ENCODE results near the gene TMEM91. TPM values are rescaled to one million over a fixed set of nuclear protein-coding genes. Genes with fewer than 3 reads are reported as not detected.

Gene TMEM91
- total and polyA plus RNA-seq, 2 of the 13 experiments (the other 11 are each of a cell fraction or from before 2014, with no cell fraction given) = 6.3 to 10.3 TPM

- TF ChIP-seq TIGD3 (CRISPR knock-in tag; IDR thresholded peaks at IDR 0.05; ENCODE audit: borderline replicate concordance) (no peak), SALL1 (CRISPR knock-in tag; IDR thresholded peaks at IDR 0.05) (no peak), JUNB (CRISPR knock-in tag; IDR thresholded peaks at IDR 0.05; ENCODE audit: borderline replicate concordance) (no peak), NCOA1 (CRISPR knock-in tag; IDR thresholded peaks at IDR 0.05) (no peak), NR3C1 (CRISPR knock-in tag; IDR thresholded peaks at IDR 0.05) (no peak)
- TF ChIP-seq, protein P1, sequence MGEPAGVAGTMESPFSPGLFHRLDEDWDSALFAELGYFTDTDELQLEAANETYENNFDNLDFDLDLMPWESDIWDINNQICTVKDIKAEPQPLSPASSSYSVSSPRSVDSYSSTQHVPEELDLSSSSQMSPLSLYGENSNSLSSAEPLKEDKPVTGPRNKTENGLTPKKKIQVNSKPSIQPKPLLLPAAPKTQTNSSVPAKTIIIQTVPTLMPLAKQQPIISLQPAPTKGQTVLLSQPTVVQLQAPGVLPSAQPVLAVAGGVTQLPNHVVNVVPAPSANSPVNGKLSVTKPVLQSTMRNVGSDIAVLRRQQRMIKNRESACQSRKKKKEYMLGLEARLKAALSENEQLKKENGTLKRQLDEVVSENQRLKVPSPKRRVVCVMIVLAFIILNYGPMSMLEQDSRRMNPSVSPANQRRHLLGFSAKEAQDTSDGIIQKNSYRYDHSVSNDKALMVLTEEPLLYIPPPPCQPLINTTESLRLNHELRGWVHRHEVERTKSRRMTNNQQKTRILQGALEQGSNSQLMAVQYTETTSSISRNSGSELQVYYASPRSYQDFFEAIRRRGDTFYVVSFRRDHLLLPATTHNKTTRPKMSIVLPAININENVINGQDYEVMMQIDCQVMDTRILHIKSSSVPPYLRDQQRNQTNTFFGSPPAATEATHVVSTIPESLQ (CRISPR knock-in tag; conservative IDR thresholded peaks at IDR 0.05) = no peak
- TF ChIP-seq, protein P2, sequence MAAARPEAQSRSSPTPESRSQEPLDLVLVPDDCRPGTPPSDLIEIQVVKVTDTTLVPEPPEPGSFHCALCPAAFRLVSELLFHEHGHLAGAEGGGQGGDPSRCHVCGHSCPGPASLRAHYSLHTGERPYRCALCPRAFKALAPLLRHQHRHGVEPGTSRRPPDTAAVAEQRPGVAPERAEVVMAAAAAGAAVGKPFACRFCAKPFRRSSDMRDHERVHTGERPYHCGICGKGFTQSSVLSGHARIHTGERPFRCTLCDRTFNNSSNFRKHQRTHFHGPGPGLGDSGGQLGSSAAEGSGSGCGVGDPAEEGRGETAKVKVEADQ (CRISPR knock-in tag; IDR thresholded peaks at IDR 0.05; ENCODE audit: borderline replicate concordance) = no peak
Observed at GRCh38 chr19:41403181-41403970, 27.0 kb downstream of the TMEM91 start (continued).

DNA sequence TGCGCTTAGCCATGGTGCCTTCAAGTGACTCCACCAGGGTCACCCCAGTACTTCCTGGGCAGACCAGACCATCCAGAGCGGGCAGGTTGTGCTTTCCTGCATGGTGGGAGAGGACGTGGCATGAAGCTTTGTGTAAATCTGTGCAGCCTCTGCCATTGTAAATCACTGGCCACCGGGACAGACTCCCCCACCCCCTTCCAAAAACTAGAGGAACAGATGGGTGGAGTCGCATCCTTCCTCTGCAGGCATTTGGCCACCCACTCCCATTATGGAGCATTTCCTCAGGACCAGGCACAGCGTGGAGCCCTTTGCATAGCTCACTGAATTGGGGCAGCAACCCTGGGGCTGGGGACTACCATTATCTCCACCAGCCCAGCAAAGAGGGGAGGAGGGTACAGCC is 29.4 kb downstream of the TMEM91 start:
- FAIRE-seq (no peak), DNase-seq (ENCODE audit: low spot score) (no peak), ATAC-seq (no peak)
- Histone ChIP-seq H3K4me1 (ENCODE audit: insufficient read depth, low read length) (peaks cover 23% of the 10 kb centered on the region), H2AFZ (ENCODE audit: low read length) (no peak overlapping the region), H3K27me3 (ENCODE audit: control insufficient read depth in 1 of 2, insufficient read depth in 2 of 2, low read length in 2 of 2) (no peaks in the 10 kb centered on the region), H3K27ac (ENCODE audit: extremely low read length, insufficient read depth, low read length) (no peak overlapping the region), H3K79me2 (ENCODE audit: insufficient read depth, low read length) (no peaks in the 10 kb centered on the region), H4K20me1 (ENCODE audit: insufficient read depth, low read length) (no peaks in the 10 kb centered on the region), H3K4me3 (replicated peaks in 1 of 3; ENCODE audit: insufficient read depth in 1 of 3, low read depth in 2 of 3, low read length in 3 of 3) (no peak overlapping the region), H3K9ac (ENCODE audit: insufficient read depth, low read depth, low read length) (no peak overlapping the region), H3K4me2 (ENCODE audit: low read depth, low read length) (no peak overlapping the region), H3K36me3 (replicated peaks in 1 of 2; ENCODE audit: control insufficient read depth in 1 of 2, insufficient read depth in 2 of 2, low read length in 2 of 2) (no peaks in the 10 kb centered on the region), H3K9me3 (ENCODE audit: low read length) (no peaks in the 10 kb centered on the region)
- ChIA-PET CTCF (ENCODE audit: low intra/inter-chr PET ratio, low total read pairs) (no interaction called here), POLR2A (interaction anchor here (0.9 kb wide), 1 partner anchor 42 kb away, joined by 3 read pairs; the partner anchor contains the start of gene B9D2)
- BruUV-seq (replicated peaks) = no TSS peak
- intact Hi-C loops (cut with micrococcal nuclease; ENCODE audit: unreplicated experiment) (no loop called here), in situ Hi-C loops (cut with HindIII; ENCODE audit: extremely low pct_ligation_motif_present, low pct_unique_long_range_greater_than_20kb) (no loop called here)
- no peak for TF ChIP-seq SALL1 (CRISPR knock-in tag; IDR thresholded peaks at IDR 0.05)
- TF ChIP-seq ZNF235 (CRISPR knock-in tag; IDR thresholded peaks at IDR 0.05; ENCODE audit: borderline replicate concordance) = no peak
- no peak for TF ChIP-seq ZFYVE20 (CRISPR knock-in tag; IDR thresholded peaks at IDR 0.05; ENCODE audit: borderline replicate concordance, low read depth)
- TF ChIP-seq ATF7-NPFF (CRISPR knock-in tag; IDR thresholded peaks at IDR 0.05; ENCODE audit: low read depth) = no peak
- no peak for TF ChIP-seq ARID3A (IDR thresholded peaks at IDR 0.05; ENCODE audit: low read depth, low read length)
- 100% methylated on average over 1 of the region's 6 CpGs for WGBS (ENCODE audit: low lambda C conversion rate)

All from HepG2 (cell line).